Neural cell (in vitro differentiated cells): Measurements from ENCODE around the gene PCCA. TPM values are rescaled to one million over a fixed set of nuclear protein-coding genes. Genes with fewer than 3 reads are reported as not detected.

Source experiments
- H2AFZ ChIP-seq: fragments of 200-600, 300-800 bp; sonication (generic), shearing (Covaris generic); 2 replicates; pipeline ENCODE4 v1.6.0; 2014; ENCODE audit warnings: low read depth, mild to moderate bottlenecking, antibody characterized with exemption, low read length, moderate library complexity
- H3F3A ChIP-seq: fragments of 200-600 bp; shearing (Covaris generic); 2 replicates; pipeline ENCODE4 v1.6.1; 2016; ENCODE audit warnings: mild to moderate bottlenecking, moderate library complexity, mixed read lengths, antibody characterized with exemption, low read length; ENCODE audit not compliant: insufficient read depth, poor library complexity, severe bottlenecking
- H3K27ac ChIP-seq: fragments of 200-600, 300-800 bp; sonication (generic), shearing (Covaris generic); 2 replicates; pipeline ENCODE4 v1.5.1; 2014; ENCODE audit warnings: mild to moderate bottlenecking, low read length, moderate library complexity
- H3K27me3 ChIP-seq: fragments of 300-800, 200-600 bp; sonication (generic), shearing (Covaris generic); 2 replicates; pipeline ENCODE4 v1.6.0; 2014; ENCODE audit warnings: mild to moderate bottlenecking, low read depth, low read length, moderate library complexity; ENCODE audit not compliant: insufficient read depth
- H3K36me3 ChIP-seq: fragments of 300-800, 200-600 bp; sonication (generic), shearing (Covaris generic); 2 replicates; pipeline ENCODE4 v1.5.1; 2014; ENCODE audit warnings: mild to moderate bottlenecking, antibody characterized with exemption, low read length, moderate library complexity; ENCODE audit not compliant: insufficient read depth
- H3K4me2 ChIP-seq: fragments of 300-800, 200-600 bp; sonication (generic), shearing (Covaris generic); 2 replicates; pipeline ENCODE4 v1.6.0; 2014; ENCODE audit warnings: mild to moderate bottlenecking, low read length
- H3K4me3 ChIP-seq: fragments of 300-800, 200-600 bp; sonication (generic), shearing (Covaris generic); 2 replicates; pipeline ENCODE4 v1.5.1; 2014; ENCODE audit warnings: mild to moderate bottlenecking, low read length, moderate library complexity
- H3K79me2 ChIP-seq: fragments of 200-600 bp; shearing (Covaris generic); replicated peaks from 2 replicates; pipeline ENCODE4 v1.6.0; 2014; ENCODE audit warnings: mild to moderate bottlenecking, low read length, moderate library complexity; ENCODE audit not compliant: insufficient read depth
- H3K9ac ChIP-seq: fragments of 300-800, 200-600 bp; sonication (generic), shearing (Covaris generic); 2 replicates; pipeline ENCODE4 v1.6.1; 2016; ENCODE audit warnings: mild to moderate bottlenecking, low read length, mixed read lengths
- H3K9me2 ChIP-seq: fragments of 200-600 bp; shearing (Covaris generic); 2 replicates; pipeline ENCODE4 v1.6.1; 2016; ENCODE audit warnings: mild to moderate bottlenecking, low read length, mixed read lengths; ENCODE audit not compliant: insufficient read depth
- H3K9me3 ChIP-seq: fragments of 200-600, 300-800 bp; sonication (generic), shearing (Covaris generic); 2 replicates; pipeline ENCODE4 v1.6.1; 2016; ENCODE audit warnings: mild to moderate bottlenecking, mixed run types, low read length, moderate library complexity, mixed read lengths
- H4K20me1 ChIP-seq: fragments of 200-600 bp; shearing (Covaris generic); 2 replicates; pipeline ENCODE4 v1.6.1; 2016; ENCODE audit warnings: mild to moderate bottlenecking, mixed run types; ENCODE audit not compliant: insufficient read depth
- CTCF ChIP-seq: fragments of 450-650 bp; IDR thresholded peaks from 2 replicates; pipeline ENCODE4 v1.5.1; 2014; ENCODE audit warnings: antibody characterized with exemption, mild to moderate bottlenecking, moderate library complexity; ENCODE audit not compliant: poor library complexity, severe bottlenecking
- EP300 ChIP-seq: fragments of 450-650 bp; conservative IDR thresholded peaks from 2 replicates; pipeline ENCODE4 v1.6.1; 2014; ENCODE audit warnings: antibody characterized with exemption, mild to moderate bottlenecking, moderate library complexity; ENCODE audit not compliant: poor library complexity, severe bottlenecking
- EZH2 ChIP-seq: fragments of 200-600, 300-800 bp; shearing (Covaris generic), sonication (generic); IDR thresholded peaks from 2 replicates; pipeline ENCODE4 v1.6.1; 2014; ENCODE audit warnings: antibody characterized with exemption, low read length, borderline replicate concordance, mild to moderate bottlenecking; ENCODE audit not compliant: insufficient read depth, poor library complexity, severe bottlenecking
- MXI1 ChIP-seq: fragments of 450-650 bp; conservative IDR thresholded peaks from 2 replicates; pipeline ENCODE4 v1.6.1; 2014; ENCODE audit warnings: antibody characterized with exemption, mild to moderate bottlenecking; ENCODE audit not compliant: poor library complexity, severe bottlenecking
- POLR2AphosphoS5 ChIP-seq: IDR thresholded peaks from 2 replicates; pipeline ENCODE4 v1.6.1; 2012
- RAD21 ChIP-seq: fragments of 450-650 bp; conservative IDR thresholded peaks from 2 replicates; pipeline ENCODE4 v1.6.1; 2014; ENCODE audit warnings: antibody characterized with exemption, mild to moderate bottlenecking, moderate library complexity
- SMC3 ChIP-seq: fragments of 450-650 bp; conservative IDR thresholded peaks from 2 replicates; pipeline ENCODE4 v1.6.1; 2014; ENCODE audit warnings: antibody characterized with exemption, mild to moderate bottlenecking, moderate library complexity; ENCODE audit not compliant: poor library complexity
- TAF1 ChIP-seq: IDR thresholded peaks from 2 replicates; pipeline ENCODE4 v1.6.1; 2012; ENCODE audit warnings: low read depth
- polyA plus RNA-seq: library from polyadenylated mRNA; depleted of rRNA; stranded (reverse); fragments of >200 nt; gene quantifications from 2 replicates; pipeline ENCODE4 v1.2.3, GENCODE V29; 2014
- TF ChIP-seq, protein P1 (sequence below): IDR thresholded peaks from 2 replicates; pipeline ENCODE4 v1.6.1; 2012; ENCODE audit warnings: borderline replicate concordance

The PCCA gene
- polyA plus RNA-seq, 1 donor from 2014 or later: 17.0 TPM

- Histone ChIP-seq H3K79me2 (no peaks in the 10 kb centered on the region), H3K4me2 (no peak overlapping the region), H3K36me3 (no peaks in the 10 kb centered on the region), H4K20me1 (no peaks in the 10 kb centered on the region), H2AFZ (no peak overlapping the region), H3K9me2 (no peaks in the 10 kb centered on the region), H3K9me3 (no peaks in the 10 kb centered on the region), H3K4me3 (no peak overlapping the region), H3K27ac (no peak overlapping the region), H3K9ac (no peak overlapping the region), H3K27me3 (no peaks in the 10 kb centered on the region), H3F3A (peaks cover 3% of the 10 kb centered on the region)
- TF ChIP-seq RAD21 (no peak), CTCF (no peak), EZH2 (no peak), SMC3 (no peak), MXI1 (no peak), EP300 (no peak), TAF1 (no peak), POLR2AphosphoS5 (no peak)
- TF ChIP-seq, protein P1, sequence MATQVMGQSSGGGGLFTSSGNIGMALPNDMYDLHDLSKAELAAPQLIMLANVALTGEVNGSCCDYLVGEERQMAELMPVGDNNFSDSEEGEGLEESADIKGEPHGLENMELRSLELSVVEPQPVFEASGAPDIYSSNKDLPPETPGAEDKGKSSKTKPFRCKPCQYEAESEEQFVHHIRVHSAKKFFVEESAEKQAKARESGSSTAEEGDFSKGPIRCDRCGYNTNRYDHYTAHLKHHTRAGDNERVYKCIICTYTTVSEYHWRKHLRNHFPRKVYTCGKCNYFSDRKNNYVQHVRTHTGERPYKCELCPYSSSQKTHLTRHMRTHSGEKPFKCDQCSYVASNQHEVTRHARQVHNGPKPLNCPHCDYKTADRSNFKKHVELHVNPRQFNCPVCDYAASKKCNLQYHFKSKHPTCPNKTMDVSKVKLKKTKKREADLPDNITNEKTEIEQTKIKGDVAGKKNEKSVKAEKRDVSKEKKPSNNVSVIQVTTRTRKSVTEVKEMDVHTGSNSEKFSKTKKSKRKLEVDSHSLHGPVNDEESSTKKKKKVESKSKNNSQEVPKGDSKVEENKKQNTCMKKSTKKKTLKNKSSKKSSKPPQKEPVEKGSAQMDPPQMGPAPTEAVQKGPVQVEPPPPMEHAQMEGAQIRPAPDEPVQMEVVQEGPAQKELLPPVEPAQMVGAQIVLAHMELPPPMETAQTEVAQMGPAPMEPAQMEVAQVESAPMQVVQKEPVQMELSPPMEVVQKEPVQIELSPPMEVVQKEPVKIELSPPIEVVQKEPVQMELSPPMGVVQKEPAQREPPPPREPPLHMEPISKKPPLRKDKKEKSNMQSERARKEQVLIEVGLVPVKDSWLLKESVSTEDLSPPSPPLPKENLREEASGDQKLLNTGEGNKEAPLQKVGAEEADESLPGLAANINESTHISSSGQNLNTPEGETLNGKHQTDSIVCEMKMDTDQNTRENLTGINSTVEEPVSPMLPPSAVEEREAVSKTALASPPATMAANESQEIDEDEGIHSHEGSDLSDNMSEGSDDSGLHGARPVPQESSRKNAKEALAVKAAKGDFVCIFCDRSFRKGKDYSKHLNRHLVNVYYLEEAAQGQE: no peak
Measured at GRCh38 chr13:100440751-100441425, 352.0 kb downstream of the PCCA start.

GRCh38 chr13:100442095-100442832 lies 353.4 kb downstream of the PCCA start:
- Histone ChIP-seq H3F3A (peaks cover 3% of the 10 kb centered on the region), H3K4me3 (no peak overlapping the region), H3K27ac (no peak overlapping the region), H3K9ac (no peak overlapping the region), H3K9me2 (no peaks in the 10 kb centered on the region), H3K9me3 (no peaks in the 10 kb centered on the region), H2AFZ (no peak overlapping the region), H3K79me2 (no peaks in the 10 kb centered on the region), H3K36me3 (no peaks in the 10 kb centered on the region), H3K27me3 (no peaks in the 10 kb centered on the region), H3K4me2 (no peak overlapping the region), H4K20me1 (no peaks in the 10 kb centered on the region)
- no peak for TF ChIP-seq SMC3
- TF ChIP-seq, protein P1: no peak
- TF ChIP-seq EZH2: no peak
- no peak for TF ChIP-seq POLR2AphosphoS5
- TF ChIP-seq CTCF: no peak
- TF ChIP-seq MXI1: no peak
- TF ChIP-seq TAF1: no peak
- TF ChIP-seq RAD21: no peak
- TF ChIP-seq EP300: no peak
